GM12878 (cell line): ENCODE results near the gene SDCCAG8. TPM values are rescaled to one million over a fixed set of nuclear protein-coding genes. Genes with fewer than 3 reads are reported as not detected.

Experiments
- BACH1 ChIP-seq: fragments of 450-650 bp; IDR thresholded peaks from 2 replicates; pipeline ENCODE4 v1.6.1; 2017; ENCODE audit warnings: mild to moderate bottlenecking, borderline replicate concordance
- CBX5 ChIP-seq: sonication (generic); IDR thresholded peaks from 2 replicates; pipeline ENCODE4 v1.6.1; 2016; ENCODE audit warnings: low read depth, moderate library complexity, mild to moderate bottlenecking, inconsistent platforms
- CEBPZ ChIP-seq: fragments of 150-350 bp; IDR thresholded peaks from 2 replicates; pipeline ENCODE4 v1.6.1; 2016; ENCODE audit warnings: low read depth, low read length
- ETV6 ChIP-seq, 2 experiments: fragments of 450-650 bp in 1 of 2; IDR thresholded peaks in 1 of 2; conservative IDR thresholded peaks in 1 of 2; 2 replicates each; pipeline ENCODE4 v1.6.1; 2014; ENCODE audit warnings: antibody characterized with exemption in 1 of 2, borderline replicate concordance in 1 of 2, low read depth in 1 of 2, mild to moderate bottlenecking in 1 of 2, moderate library complexity in 1 of 2
- HDAC2 ChIP-seq: fragments of 200-600 bp; sonication (generic); IDR thresholded peaks from 2 replicates; pipeline ENCODE4 v1.6.1; 2017
- IRF3 ChIP-seq: fragments of 450-650 bp; IDR thresholded peaks from 2 replicates; pipeline ENCODE4 v1.6.1; 2014; ENCODE audit warnings: mild to moderate bottlenecking
- NFYB ChIP-seq: IDR thresholded peaks from 2 replicates; pipeline ENCODE4 v1.6.1; 2011; ENCODE audit warnings: low read depth, mild to moderate bottlenecking, low read length, improper control_type of control experiment, moderate library complexity; ENCODE audit not compliant: insufficient read depth
- REST ChIP-seq: IDR thresholded peaks from 2 replicates; pipeline ENCODE4 v1.6.1; 2012; ENCODE audit warnings: mild to moderate bottlenecking, low read depth, low read length
- ZNF24 ChIP-seq: fragments of 450-650 bp; IDR thresholded peaks from 2 replicates; pipeline ENCODE4 v1.6.1; 2017; ENCODE audit warnings: antibody characterized with exemption, mild to moderate bottlenecking
- polyA plus RNA-seq, 11 experiments: library from polyadenylated mRNA; depleted of rRNA in 4 of 11; unstranded in 6 of 11; stranded (reverse) in 5 of 11; fragments of >200 nt; fragmentation: Nextera tagmentation in 4 of 11; fragmentation: Illumina TruSeq in 1 of 11; extraction: Ambion mirVana in 4 of 11; extraction: Trizol in 1 of 11; gene quantifications; 1 replicate in 1 of 11; 2 replicates in 10 of 11; pipeline versions ENCODE4 v1.2.1 to v1.2.3, GENCODE V29; 2011 to 2016; ENCODE audit warnings: inconsistent platforms in 2 of 11, missing spikeins in 2 of 11, low read depth in 1 of 11
- total RNA-seq, 4 experiments: library from RNA; depleted of rRNA in 3 of 4; stranded (reverse); fragments of >200 nt in 3 of 4; fragmentation: Illumina TruSeq in 1 of 4; extraction: Trizol in 1 of 4; gene quantifications; 2 replicates each; pipeline versions ENCODE4 v1.2.1 to v1.2.3, GENCODE V29; 2013 to 2021

Gene SDCCAG8
- total and polyA plus RNA-seq, 10 of the 15 experiments (the other 5 are each of a cell fraction or from before 2014, with no cell fraction given), result 15.0 to 25.6 (median 20.6) TPM

- TF ChIP-seq CEBPZ (no peak), CBX5 (no peak; the same call in 1 of the 2 replicates), BACH1 (no peak), IRF3 (no peak), ZNF24 (peak; percentile 45; the same call in 1 of the 2 replicates), HDAC2 (no peak), REST (no peak), NFYB (no peak), ETV6 (conservative IDR thresholded peaks at IDR 0.05 in 1 of 2, IDR thresholded peaks at IDR 0.05 in 1 of 2; ENCODE audit: borderline replicate concordance in 1 of 2, low read depth in 1 of 2) (peak in 1 of 2 experiments; percentile 56; a peak in 1 of 4 replicates)
Measured at GRCh38 chr1:243313635-243314536, 58.0 kb downstream of the SDCCAG8 start (continued).
